Measurements from ENCODE around the gene ZCCHC2. TPM values are rescaled to one million over a fixed set of nuclear protein-coding genes. Genes with fewer than 3 reads are reported as not detected.

ZCCHC2 gene
- total and polyA plus RNA-seq, 2 of the 8 experiments (the other 6 are each of a cell fraction or from before 2014, with no cell fraction given), result 13.5 to 18.6 TPM

DNA sequence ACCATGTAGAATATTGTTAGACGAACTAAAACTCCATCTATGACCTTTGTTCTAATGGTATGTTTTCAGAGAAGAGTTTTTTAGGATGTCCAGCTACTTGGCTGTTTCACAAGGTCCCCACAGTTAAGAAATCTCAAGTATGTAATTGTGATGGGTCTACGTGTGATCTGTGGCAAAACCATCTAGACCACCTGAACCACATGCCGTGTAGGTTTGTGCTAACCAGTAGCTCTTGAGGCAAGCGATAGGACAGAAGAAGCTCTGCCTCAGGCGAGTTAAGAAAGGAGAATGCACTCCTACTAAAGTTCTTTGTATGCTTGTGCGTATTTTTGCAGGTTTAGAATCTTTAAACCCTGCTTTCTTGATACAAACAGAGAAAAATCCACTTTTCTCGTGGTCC is 13.2 kb downstream of the ZCCHC2 start:
- Histone ChIP-seq H2BK15ac (ENCODE audit: low read length) (no peak overlapping the region), H3K27me3 (replicated peaks in 1 of 4; ENCODE audit: control insufficient read depth in 3 of 4, extremely low read depth in 1 of 4, insufficient read depth in 3 of 4, low read length in 3 of 4) (no peaks in the 10 kb centered on the region), H3K27ac (ENCODE audit: low read depth, low read length) (no peak overlapping the region), H3K9ac (replicated peaks in 1 of 4; ENCODE audit: extremely low read depth in 1 of 4, low read depth in 3 of 4, low read length in 3 of 4) (no peak overlapping the region), H3K36me3 (ENCODE audit: control insufficient read depth in 2 of 4, insufficient read depth in 4 of 4, low read length in 3 of 4) (no peaks in the 10 kb centered on the region; a peak in 1 of 8 replicates), H4K8ac (ENCODE audit: extremely low read depth, insufficient read depth, low read length) (no peak overlapping the region), H3K23me2 (ENCODE audit: low read depth, low read length) (no peaks in the 10 kb centered on the region), H3K4me3 (ENCODE audit: extremely low read depth in 1 of 4, insufficient read depth in 2 of 4, low read depth in 3 of 4, low read length in 4 of 4) (no peak overlapping the region), H2BK20ac (ENCODE audit: low read length) (no peak overlapping the region), H4K20me1 (replicated peaks in 1 of 2; ENCODE audit: control insufficient read depth in 1 of 2, insufficient read depth in 2 of 2, low read length in 2 of 2) (no peaks in the 10 kb centered on the region), H2BK12ac (ENCODE audit: low read depth, low read length) (no peak overlapping the region), H2BK5ac (ENCODE audit: low read depth, low read length) (no peak overlapping the region), H3K56ac (replicated peaks; ENCODE audit: insufficient read length, low read depth, low read length) (no peak overlapping the region), H2AFZ (ENCODE audit: low read length) (no peak overlapping the region), H2BK120ac (replicated peaks; ENCODE audit: low read depth, low read length) (no peak overlapping the region), H3K4me2 (ENCODE audit: insufficient read depth in 1 of 2, low read depth in 2 of 2, low read length in 2 of 2) (no peak overlapping the region), H3K79me1 (ENCODE audit: low read depth, low read length) (no peaks in the 10 kb centered on the region; the same call in 1 of the 2 replicates), H3K18ac (ENCODE audit: extremely low read depth, low read length) (no peak overlapping the region), H4K91ac (replicated peaks; ENCODE audit: insufficient read length, low read length) (no peak overlapping the region), H3K4ac (replicated peaks; ENCODE audit: insufficient read length, low read depth, low read length) (no peak overlapping the region), H3K4me1 (replicated peaks in 1 of 4; ENCODE audit: control insufficient read depth in 3 of 4, insufficient read depth in 4 of 4, low read length in 3 of 4) (no peaks in the 10 kb centered on the region), H3K23ac (ENCODE audit: insufficient read length) (no peak overlapping the region), H2AK5ac (ENCODE audit: low read depth, low read length) (no peak overlapping the region), H3K14ac (ENCODE audit: insufficient read length) (no peak overlapping the region), H3K9me3 (ENCODE audit: insufficient read depth in 2 of 2, low read depth in 1 of 2, low read length in 1 of 2) (no peaks in the 10 kb centered on the region), H3K79me2 (ENCODE audit: control insufficient read depth in 1 of 2, insufficient read depth in 2 of 2, low read length in 2 of 2) (peaks cover 0 to 19% of the 10 kb centered on the region in 2 experiments; a peak in 2 of 4 replicates), H4K5ac (ENCODE audit: insufficient read length, low read depth, low read length) (no peak overlapping the region)
- no peak for FAIRE-seq
- 93% methylated on average over 7 of the region's 7 CpGs; no CpG with 5 or more reads in 1 of the 2 experiments for WGBS, 2 experiments (ENCODE audit: extremely low coverage in 1 of 2, insufficient coverage in 1 of 2, insufficient read length in 1 of 2, insufficient replicate concordance in 2 of 2, low coverage in 1 of 2, low lambda C conversion rate in 2 of 2, missing lambda C conversion rate in 1 of 2)
- ChIA-PET POLR2A (ENCODE audit: partially characterized antibody) (interaction anchor here (1.3 kb wide), 1 partner anchor 9 kb away, joined by 5 read pairs; no protein-coding TSS in a partner anchor), CTCF (ENCODE audit: partially characterized antibody) (interaction anchor here (1.1 to 2.6 kb wide), 3 partner anchors 21 to 110 kb away, joined by 3 to 7 read pairs (median 4); no protein-coding TSS in a partner anchor)
- no peak for DNase-seq (ENCODE audit: low read depth in 1 of 2, low spot score in 2 of 2)
- no peak for TF ChIP-seq CBX8 (IDR thresholded peaks at IDR 0.05; ENCODE audit: borderline replicate concordance, low read depth, low read length)
- TF ChIP-seq RFX5 (IDR thresholded peaks at IDR 0.05; ENCODE audit: borderline replicate concordance, low read depth, low read length), result no peak
- TF ChIP-seq BRCA1 (IDR thresholded peaks at IDR 0.05; ENCODE audit: low read depth, low read length), result no peak
- TF ChIP-seq NANOG (IDR thresholded peaks at IDR 0.05; ENCODE audit: insufficient read depth, low read depth, low read length, poor library complexity, severe bottlenecking), result no peak
- no peak for TF ChIP-seq JUND (IDR thresholded peaks at IDR 0.05; ENCODE audit: low read length)
- no peak for TF ChIP-seq SAP30 (IDR thresholded peaks at IDR 0.05; ENCODE audit: insufficient read depth, insufficient replicate concordance, low read length)
- TF ChIP-seq SIN3A (conservative IDR thresholded peaks at IDR 0.05 in 1 of 2, IDR thresholded peaks at IDR 0.05 in 1 of 2; ENCODE audit: low read depth in 1 of 2, low read length in 2 of 2), result no peak
- no peak for TF ChIP-seq KDM5A (IDR thresholded peaks at IDR 0.05; ENCODE audit: low read length)
- no peak for TF ChIP-seq JUN (IDR thresholded peaks at IDR 0.05; ENCODE audit: low read depth, low read length)
- no peak for TF ChIP-seq POLR2A (IDR thresholded peaks at IDR 0.05; ENCODE audit: control extremely low read depth in 1 of 2, low read depth in 2 of 2, low read length in 2 of 2)
- no peak for TF ChIP-seq SP1 (IDR thresholded peaks at IDR 0.05; ENCODE audit: low read depth, low read length)
- no peak for TF ChIP-seq GABPA (IDR thresholded peaks at IDR 0.05; ENCODE audit: borderline replicate concordance, insufficient read depth, low read length)
- no peak for TF ChIP-seq RAD21 (IDR thresholded peaks at IDR 0.05 in 1 of 2, conservative IDR thresholded peaks at IDR 0.05 in 1 of 2; ENCODE audit: low read depth in 2 of 2, low read length in 2 of 2)
- no peak for TF ChIP-seq BCL11A (IDR thresholded peaks at IDR 0.05; ENCODE audit: low read depth in 2 of 2, low read length in 2 of 2)
